ENCODE measurements around the gene ATP2A2. TPM values are rescaled to one million over a fixed set of nuclear protein-coding genes. Genes with fewer than 3 reads are reported as not detected.
A peak's percentile ranks its signal among the peaks of the same experiment; 100 is the strongest.

The ATP2A2 gene
- polyA plus RNA-seq, 1 donor (not counting 4 experiments of a cell fraction or from before 2014, with no cell fraction given): 127 TPM

DNA sequence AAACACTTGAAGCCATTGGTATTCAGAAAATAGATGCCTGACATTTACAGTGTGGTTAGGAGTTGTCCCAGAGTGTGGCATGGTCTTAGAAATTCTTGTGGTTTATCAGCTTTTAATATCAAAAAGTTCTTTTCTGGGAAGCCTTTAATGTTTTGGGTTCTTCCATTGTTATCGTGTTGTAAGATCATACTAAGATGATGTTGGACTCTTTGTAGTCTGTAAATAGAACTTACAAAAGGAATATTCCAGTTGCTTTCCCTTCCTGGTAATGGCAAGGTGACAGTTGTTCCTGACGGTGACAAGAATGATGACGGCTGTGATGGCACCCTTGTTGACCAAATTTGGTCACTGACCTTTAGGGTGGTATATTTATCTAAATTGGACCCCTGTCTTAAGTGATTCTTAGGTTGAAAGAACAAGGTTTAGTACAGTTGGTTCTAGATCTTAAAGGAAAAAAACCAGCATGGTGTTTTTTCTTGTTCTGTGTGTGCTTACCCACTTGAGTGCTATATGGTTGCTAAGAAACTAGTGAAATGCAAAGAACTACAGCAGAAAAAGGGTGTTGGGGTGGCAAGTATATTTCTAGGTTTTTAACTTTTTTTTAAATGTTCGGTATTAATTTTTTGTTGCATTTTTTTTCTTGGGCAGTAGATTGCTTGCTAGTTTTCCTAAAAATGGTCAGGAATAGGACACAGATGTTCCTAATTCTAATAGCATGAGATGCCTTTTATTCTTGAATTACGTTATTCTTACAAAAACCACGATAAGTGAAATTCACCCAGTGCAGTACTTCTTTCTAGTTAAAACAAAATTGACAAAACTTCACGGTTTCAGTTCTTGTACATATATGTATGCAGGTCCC, 2.1 kb downstream of the ATP2A2 start:
- Histone ChIP-seq H3K4me3 (ENCODE audit: control insufficient read depth in 2 of 3, extremely low read depth in 1 of 3, insufficient read depth in 2 of 3, low read depth in 1 of 3, low read length in 3 of 3) (peak overlapping the region; percentile 53 to 99 (median 82)), H3K27me3 (ENCODE audit: control insufficient read depth, extremely low read depth, insufficient read depth, low read length) (no peaks in the 10 kb centered on the region), H3K4me1 (ENCODE audit: control insufficient read depth, extremely low read depth, insufficient read depth, low read length) (peaks cover 59% of the 10 kb centered on the region), H3K9ac (ENCODE audit: control insufficient read depth, extremely low read depth, insufficient read depth, low read length) (peak overlapping the region; percentile 97), H4K20me1 (ENCODE audit: control insufficient read depth, extremely low read depth, insufficient read depth, low read length) (peaks cover 24% of the 10 kb centered on the region), H3K9me3 (ENCODE audit: control insufficient read depth, low read depth, low read length) (no peaks in the 10 kb centered on the region), H3K9me1 (ENCODE audit: control insufficient read depth, extremely low read depth, insufficient read depth, low read length) (no peaks in the 10 kb centered on the region), H3K4me2 (ENCODE audit: control insufficient read depth, extremely low read depth, insufficient read depth, low read depth, low read length) (peak overlapping the region; percentile 100), H3K36me3 (ENCODE audit: control insufficient read depth in 2 of 2, extremely low read depth in 1 of 2, insufficient read depth in 2 of 2, low read length in 2 of 2) (peaks cover 3 to 27% of the 10 kb centered on the region in 2 experiments), H2AFZ (ENCODE audit: control insufficient read depth, low read length) (no peak overlapping the region), H3K79me2 (ENCODE audit: control insufficient read depth, insufficient read depth, low read length) (peaks cover 68% of the 10 kb centered on the region), H3K27ac (ENCODE audit: control insufficient read depth, insufficient read depth, low read length) (peak overlapping the region; percentile 92)
- dilution Hi-C loops (cut with MboI; ENCODE audit: extremely low pct_ligation_motif_present, low sequenced_read_pairs): no loop called here
- DNase-seq (ENCODE audit: low read depth, low spot score): no peak
- TF ChIP-seq, protein P1, sequence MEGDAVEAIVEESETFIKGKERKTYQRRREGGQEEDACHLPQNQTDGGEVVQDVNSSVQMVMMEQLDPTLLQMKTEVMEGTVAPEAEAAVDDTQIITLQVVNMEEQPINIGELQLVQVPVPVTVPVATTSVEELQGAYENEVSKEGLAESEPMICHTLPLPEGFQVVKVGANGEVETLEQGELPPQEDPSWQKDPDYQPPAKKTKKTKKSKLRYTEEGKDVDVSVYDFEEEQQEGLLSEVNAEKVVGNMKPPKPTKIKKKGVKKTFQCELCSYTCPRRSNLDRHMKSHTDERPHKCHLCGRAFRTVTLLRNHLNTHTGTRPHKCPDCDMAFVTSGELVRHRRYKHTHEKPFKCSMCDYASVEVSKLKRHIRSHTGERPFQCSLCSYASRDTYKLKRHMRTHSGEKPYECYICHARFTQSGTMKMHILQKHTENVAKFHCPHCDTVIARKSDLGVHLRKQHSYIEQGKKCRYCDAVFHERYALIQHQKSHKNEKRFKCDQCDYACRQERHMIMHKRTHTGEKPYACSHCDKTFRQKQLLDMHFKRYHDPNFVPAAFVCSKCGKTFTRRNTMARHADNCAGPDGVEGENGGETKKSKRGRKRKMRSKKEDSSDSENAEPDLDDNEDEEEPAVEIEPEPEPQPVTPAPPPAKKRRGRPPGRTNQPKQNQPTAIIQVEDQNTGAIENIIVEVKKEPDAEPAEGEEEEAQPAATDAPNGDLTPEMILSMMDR (optimal IDR thresholded peaks at IDR 0.05 in 1 of 3, IDR thresholded peaks at IDR 0.05 in 1 of 3, conservative IDR thresholded peaks at IDR 0.05 in 1 of 3; ENCODE audit: extremely low read depth in 1 of 3, insufficient read depth in 2 of 3, low read length in 3 of 3): no peak
- no peak for TF ChIP-seq EZH2 (IDR thresholded peaks at IDR 0.05; ENCODE audit: low read length)
- FAIRE-seq: no peak

DNA sequence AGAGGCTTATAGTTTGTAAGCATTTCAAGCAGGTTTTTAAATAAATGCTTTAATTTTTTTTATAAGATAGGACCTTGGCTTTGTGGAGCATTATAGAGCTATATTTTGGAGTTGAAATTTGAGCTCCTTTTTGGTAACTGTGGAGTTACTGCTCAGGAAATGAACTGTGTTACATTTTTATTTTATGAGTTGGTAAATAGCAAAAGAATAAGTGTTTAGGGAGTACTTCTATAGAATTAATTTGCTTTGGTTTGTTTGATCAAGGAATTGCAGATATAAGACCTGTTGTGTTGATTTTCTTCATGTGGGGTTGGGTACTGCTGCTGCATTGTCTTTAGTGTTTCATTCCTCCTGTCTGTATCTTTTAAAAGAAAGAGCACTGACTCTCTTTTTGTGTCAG, 3.5 kb downstream of the ATP2A2 start:
- dilution Hi-C loops (cut with MboI; ENCODE audit: extremely low pct_ligation_motif_present, low sequenced_read_pairs): no loop called here
- peak overlapping the region; percentile 53 to 99 (median 82) for H3K4me3 ChIP-seq (ENCODE audit: control insufficient read depth in 2 of 3, extremely low read depth in 1 of 3, insufficient read depth in 2 of 3, low read depth in 1 of 3, low read length in 3 of 3)
- TF ChIP-seq, protein P1 (optimal IDR thresholded peaks at IDR 0.05 in 1 of 3, IDR thresholded peaks at IDR 0.05 in 1 of 3, conservative IDR thresholded peaks at IDR 0.05 in 1 of 3; ENCODE audit: extremely low read depth in 1 of 3, insufficient read depth in 2 of 3, low read length in 3 of 3): no peak
- TF ChIP-seq EZH2 (IDR thresholded peaks at IDR 0.05; ENCODE audit: low read length): no peak
- H3K27ac ChIP-seq (ENCODE audit: control insufficient read depth, insufficient read depth, low read length): no peak overlapping the region
- peaks cover 29% of the 10 kb centered on the region for H4K20me1 ChIP-seq (ENCODE audit: control insufficient read depth, extremely low read depth, insufficient read depth, low read length)
- H3K79me2 ChIP-seq (ENCODE audit: control insufficient read depth, insufficient read depth, low read length): peaks cover 81% of the 10 kb centered on the region
- no peak overlapping the region for H2AFZ ChIP-seq (ENCODE audit: control insufficient read depth, low read length)
- H3K9ac ChIP-seq (ENCODE audit: control insufficient read depth, extremely low read depth, insufficient read depth, low read length): peak overlapping the region; percentile 35
- FAIRE-seq (no peak), DNase-seq (ENCODE audit: low read depth, low spot score) (no peak)
- no peaks in the 10 kb centered on the region for H3K27me3 ChIP-seq (ENCODE audit: control insufficient read depth, extremely low read depth, insufficient read depth, low read length)
- peaks cover 5 to 38% of the 10 kb centered on the region in 2 experiments for H3K36me3 ChIP-seq (ENCODE audit: control insufficient read depth in 2 of 2, extremely low read depth in 1 of 2, insufficient read depth in 2 of 2, low read length in 2 of 2)
- H3K4me1 ChIP-seq (ENCODE audit: control insufficient read depth, extremely low read depth, insufficient read depth, low read length): peaks cover 68% of the 10 kb centered on the region
- no peaks in the 10 kb centered on the region for H3K9me3 ChIP-seq (ENCODE audit: control insufficient read depth, low read depth, low read length)
- no peaks in the 10 kb centered on the region for H3K9me1 ChIP-seq (ENCODE audit: control insufficient read depth, extremely low read depth, insufficient read depth, low read length)
- H3K4me2 ChIP-seq (ENCODE audit: control insufficient read depth, extremely low read depth, insufficient read depth, low read depth, low read length): peak overlapping the region; percentile 100
